HCT116 (cell line): ENCODE measurements around the gene CDK5RAP1. TPM values are rescaled to one million over a fixed set of nuclear protein-coding genes. Genes with fewer than 3 reads are reported as not detected.

Experiments used
- ATAC-seq: fragments of 200-7000 bp; cut with Tn5 transposase; 2 replicates; pipeline ENCODE4 v1.9.1; 2020; ENCODE audit warnings: mild to moderate bottlenecking, moderate library complexity
- BruUV-seq: library from RNA; stranded (reverse); fragments of 400-500 nt; replicated peaks from 2 replicates; lab custom pipeline; 2021; lab: Mats Ljungman, UMichigan
- CTCF ChIA-PET: fragments of 300-600 bp; sonication (Branson Sonifier 250); formaldehyde crosslinking; loops from one replicate; lab custom pipeline; 2021; ENCODE audit warnings: antibody characterized with exemption; lab: Charles Lee
- POLR2A ChIA-PET: fragments of 300-600, 350-600 bp; sonication (Branson Sonifier 250); formaldehyde crosslinking; loops from one replicate; lab custom pipeline; 2021; ENCODE audit warnings: antibody characterized with exemption; lab: Charles Lee
- RAD21 ChIA-PET, 2 experiments: fragments of 300-600 bp; sonication (Branson Sonifier 250); formaldehyde crosslinking; loops; one replicate each; lab custom pipeline; 2023; ENCODE audit warnings: low total read pairs in 2 of 2; ENCODE audit not compliant: uncharacterized antibody in 2 of 2, unreplicated experiment in 2 of 2, low non-redundant PET in 1 of 2; lab: Charles Lee
- DNase-seq: peaks from one replicate; pipeline ENCODE4 v3.0.0-alpha.2; 2010; ENCODE audit warnings: low read depth, low spot score
- H2AFZ ChIP-seq: fragments of 200-600 bp; shearing (Covaris generic), sonication (generic); 2 replicates; pipeline ENCODE4 v1.6.1; 2017; ENCODE audit warnings: low read depth, mixed run types, mixed read lengths, antibody characterized with exemption, low read length; ENCODE audit not compliant: poor library complexity, severe bottlenecking
- H3K27ac ChIP-seq: 2 replicates; pipeline ENCODE4 v1.5.1; 2012; ENCODE audit warnings: low read depth, low read length
- H3K27me3 ChIP-seq: fragments of 200-600 bp; sonication (generic); 2 replicates; pipeline ENCODE4 v1.6.1; 2016; ENCODE audit warnings: mixed run types, low read length, mixed read lengths; ENCODE audit not compliant: insufficient read depth
- H3K36me3 ChIP-seq, 2 experiments: fragments of 200-500 bp in 1 of 2; fragments of 200-600 bp in 1 of 2; sonication (Bioruptor generic) in 1 of 2; sonication (generic) in 1 of 2; 2 replicates each; pipeline versions ENCODE4 v1.5.1 to v1.6.1; 2014 to 2016; ENCODE audit warnings: low read length in 2 of 2, inconsistent platforms in 1 of 2, mixed read lengths in 1 of 2, mixed run types in 1 of 2; ENCODE audit not compliant: insufficient read depth in 2 of 2, control insufficient read depth in 1 of 2
- H3K4me1 ChIP-seq, 2 experiments: fragments of 200-600 bp in 1 of 2; sonication (generic) in 1 of 2; 2 replicates each; pipeline versions ENCODE4 v1.5.1 to v1.6.1; 2012 to 2017; ENCODE audit warnings: low read length in 2 of 2, inconsistent platforms in 1 of 2, mild to moderate bottlenecking in 1 of 2, mixed read lengths in 1 of 2, mixed run types in 1 of 2, moderate library complexity in 1 of 2; ENCODE audit not compliant: insufficient read depth in 2 of 2, control insufficient read depth in 1 of 2
- H3K4me2 ChIP-seq: fragments of 200-600 bp; sonication (generic); 2 replicates; pipeline ENCODE4 v1.6.1; 2017; ENCODE audit warnings: mixed run types, low read length, mixed read lengths
- H3K4me3 ChIP-seq, 2 experiments: fragments of 200-600 bp in 1 of 2; sonication (generic) in 1 of 2; replicated peaks in 1 of 2; 2 replicates each; pipeline ENCODE4 v1.5.1; 2011 to 2016; ENCODE audit warnings: low read length in 2 of 2, control low read depth in 1 of 2, low read depth in 1 of 2, mild to moderate bottlenecking in 1 of 2, mixed read lengths in 1 of 2, mixed run types in 1 of 2
- H3K79me2 ChIP-seq: fragments of 200-600 bp; sonication (generic); 2 replicates; pipeline ENCODE4 v1.6.1; 2017; ENCODE audit warnings: mild to moderate bottlenecking, mixed run types, low read length, moderate library complexity, mixed read lengths; ENCODE audit not compliant: insufficient read depth
- H3K9ac ChIP-seq: fragments of 200-600 bp; sonication (generic); 2 replicates; pipeline ENCODE4 v1.6.1; 2016; ENCODE audit warnings: low read length, mixed read lengths
- H3K9me2 ChIP-seq: fragments of 200-600 bp; sonication (generic), shearing (Covaris generic); 2 replicates; pipeline ENCODE4 v1.6.1; 2017; ENCODE audit warnings: mixed run types, mild to moderate bottlenecking, moderate library complexity; ENCODE audit not compliant: insufficient read depth
- H3K9me3 ChIP-seq, 2 experiments: fragments of 200-500 bp in 1 of 2; fragments of 200-600 bp in 1 of 2; sonication (Bioruptor generic) in 1 of 2; sonication (generic) in 1 of 2; 2 replicates each; pipeline ENCODE4 v1.6.1; 2014 to 2017; ENCODE audit warnings: low read length in 2 of 2, mixed read lengths in 2 of 2, inconsistent platforms in 1 of 2, low read depth in 1 of 2, mild to moderate bottlenecking in 1 of 2, mixed run types in 1 of 2, moderate library complexity in 1 of 2; ENCODE audit not compliant: control insufficient read depth in 1 of 2, insufficient read depth in 1 of 2
- H4K20me1 ChIP-seq: fragments of 200-600 bp; sonication (generic), shearing (Covaris generic); 2 replicates; pipeline ENCODE4 v1.6.1; 2017; ENCODE audit warnings: mixed run types, mild to moderate bottlenecking, moderate library complexity; ENCODE audit not compliant: insufficient read depth
- CBX3 ChIP-seq: IDR thresholded peaks from 2 replicates; pipeline ENCODE4 v1.6.1; 2012; ENCODE audit warnings: low read depth
- CEBPB ChIP-seq: IDR thresholded peaks from 2 replicates; pipeline ENCODE4 v1.6.1; 2012; ENCODE audit warnings: low read depth
- EGR1 ChIP-seq: IDR thresholded peaks from 2 replicates; pipeline ENCODE4 v1.6.1; 2012; ENCODE audit warnings: low read depth
- FOSL1 ChIP-seq: IDR thresholded peaks from 2 replicates; pipeline ENCODE4 v1.6.1; 2012; ENCODE audit warnings: low read depth
- JUND ChIP-seq: IDR thresholded peaks from 2 replicates; pipeline ENCODE4 v1.6.1; 2012
- POLR2A ChIP-seq: IDR thresholded peaks from 2 replicates; pipeline ENCODE4 v1.7.0; 2011; ENCODE audit warnings: borderline replicate concordance; ENCODE audit not compliant: insufficient read depth, insufficient read length; ENCODE audit errors: extremely low read depth
- POLR2AphosphoS5 ChIP-seq: IDR thresholded peaks from 2 replicates; pipeline ENCODE4 v1.6.1; 2011; ENCODE audit warnings: mild to moderate bottlenecking, low read depth, low read length, moderate library complexity
- RAD21 ChIP-seq: IDR thresholded peaks from 2 replicates; pipeline ENCODE4 v1.6.1; 2012; ENCODE audit warnings: low read depth, mild to moderate bottlenecking
- SIN3A ChIP-seq: IDR thresholded peaks from 2 replicates; pipeline ENCODE4 v1.6.1; 2012; ENCODE audit warnings: low read depth
- SP1 ChIP-seq: IDR thresholded peaks from 2 replicates; pipeline ENCODE4 v1.6.1; 2012; ENCODE audit warnings: low read depth
- YY1 ChIP-seq: IDR thresholded peaks from 2 replicates; pipeline ENCODE4 v1.6.1; 2011; ENCODE audit warnings: low read length, low read depth, moderate library complexity, mild to moderate bottlenecking; ENCODE audit not compliant: insufficient replicate concordance; ENCODE audit errors: extremely low read depth
- ZFX ChIP-seq: fragments of 450-650 bp; IDR thresholded peaks from 2 replicates; pipeline ENCODE4 v1.6.1; 2017
- intact Hi-C: fragments of 100-400 bp; cut with micrococcal nuclease; formaldehyde crosslinking; loops from 2 replicates; pipeline ENCODE4 v1.10.0; 2022
- total RNA-seq: library from RNA; stranded (reverse); gene quantifications from one replicate; pipeline ENCODE4 v1.2.1, GENCODE V29; 2021; ENCODE audit not compliant: unreplicated experiment
- TF ChIP-seq, protein P1 (sequence below), 3 experiments: fragments of 200-600 bp in 1 of 3; sonication (generic) in 1 of 3; IDR thresholded peaks in 2 of 3; conservative IDR thresholded peaks in 1 of 3; 2 replicates each; pipeline ENCODE4 v1.5.1; 2012 to 2017; ENCODE audit warnings: low read depth in 2 of 3, low read length in 2 of 3, antibody characterized with exemption in 1 of 3, borderline replicate concordance in 1 of 3, control low read depth in 1 of 3, mild to moderate bottlenecking in 1 of 3, mixed read lengths in 1 of 3, mixed run types in 1 of 3, moderate library complexity in 1 of 3; ENCODE audit not compliant: insufficient read depth in 1 of 3
- TF ChIP-seq, protein P2 (sequence below): IDR thresholded peaks from 2 replicates; pipeline ENCODE4 v1.6.1; 2012
- TF ChIP-seq, protein P3 (sequence below): IDR thresholded peaks from 2 replicates; pipeline ENCODE4 v1.6.1; 2012; ENCODE audit warnings: low read depth
- TF ChIP-seq, protein P4 (sequence below): IDR thresholded peaks from 2 replicates; pipeline ENCODE4 v1.6.1; 2011; ENCODE audit warnings: mild to moderate bottlenecking, low read length, moderate library complexity; ENCODE audit not compliant: insufficient replicate concordance; ENCODE audit errors: extremely low read depth
- TF ChIP-seq, protein P5 (sequence below): IDR thresholded peaks from 2 replicates; pipeline ENCODE4 v1.6.1; 2012

Gene CDK5RAP1
- total RNA-seq, 1 experiment from 2014 or later: 41.4 TPM

DNA sequence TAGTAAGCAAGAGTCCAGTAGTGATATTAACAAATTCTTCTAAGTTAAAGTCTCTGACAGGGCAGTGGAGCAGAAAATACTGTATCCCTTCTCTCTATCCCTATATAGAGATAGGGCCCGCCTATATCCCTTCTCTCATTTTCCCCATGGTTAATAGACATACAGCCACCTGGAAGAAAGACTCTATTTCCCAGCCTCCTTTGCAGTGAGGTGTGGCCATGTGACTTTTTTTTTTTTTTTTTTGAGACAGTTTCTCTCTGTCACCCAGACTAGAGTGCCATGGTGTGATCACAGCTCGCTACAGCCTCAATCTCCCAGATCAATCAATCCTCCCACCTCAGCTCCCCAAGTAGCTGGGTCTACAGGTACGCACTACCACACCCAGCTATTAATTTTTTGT is 16.7 kb upstream of the CDK5RAP1 start:
- no peaks in the 10 kb centered on the region for H3K79me2 ChIP-seq
- no peak for TF ChIP-seq POLR2A
- TF ChIP-seq, protein P1, sequence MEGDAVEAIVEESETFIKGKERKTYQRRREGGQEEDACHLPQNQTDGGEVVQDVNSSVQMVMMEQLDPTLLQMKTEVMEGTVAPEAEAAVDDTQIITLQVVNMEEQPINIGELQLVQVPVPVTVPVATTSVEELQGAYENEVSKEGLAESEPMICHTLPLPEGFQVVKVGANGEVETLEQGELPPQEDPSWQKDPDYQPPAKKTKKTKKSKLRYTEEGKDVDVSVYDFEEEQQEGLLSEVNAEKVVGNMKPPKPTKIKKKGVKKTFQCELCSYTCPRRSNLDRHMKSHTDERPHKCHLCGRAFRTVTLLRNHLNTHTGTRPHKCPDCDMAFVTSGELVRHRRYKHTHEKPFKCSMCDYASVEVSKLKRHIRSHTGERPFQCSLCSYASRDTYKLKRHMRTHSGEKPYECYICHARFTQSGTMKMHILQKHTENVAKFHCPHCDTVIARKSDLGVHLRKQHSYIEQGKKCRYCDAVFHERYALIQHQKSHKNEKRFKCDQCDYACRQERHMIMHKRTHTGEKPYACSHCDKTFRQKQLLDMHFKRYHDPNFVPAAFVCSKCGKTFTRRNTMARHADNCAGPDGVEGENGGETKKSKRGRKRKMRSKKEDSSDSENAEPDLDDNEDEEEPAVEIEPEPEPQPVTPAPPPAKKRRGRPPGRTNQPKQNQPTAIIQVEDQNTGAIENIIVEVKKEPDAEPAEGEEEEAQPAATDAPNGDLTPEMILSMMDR (IDR thresholded peaks at IDR 0.05 in 2 of 3, conservative IDR thresholded peaks at IDR 0.05 in 1 of 3; ENCODE audit: borderline replicate concordance in 1 of 3, insufficient read depth in 1 of 3, low read depth in 2 of 3, low read length in 2 of 3): no peak
- TF ChIP-seq, protein P2, sequence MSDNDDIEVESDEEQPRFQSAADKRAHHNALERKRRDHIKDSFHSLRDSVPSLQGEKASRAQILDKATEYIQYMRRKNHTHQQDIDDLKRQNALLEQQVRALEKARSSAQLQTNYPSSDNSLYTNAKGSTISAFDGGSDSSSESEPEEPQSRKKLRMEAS: no peak
- no peak for TF ChIP-seq CBX3
- TF ChIP-seq, protein P3, sequence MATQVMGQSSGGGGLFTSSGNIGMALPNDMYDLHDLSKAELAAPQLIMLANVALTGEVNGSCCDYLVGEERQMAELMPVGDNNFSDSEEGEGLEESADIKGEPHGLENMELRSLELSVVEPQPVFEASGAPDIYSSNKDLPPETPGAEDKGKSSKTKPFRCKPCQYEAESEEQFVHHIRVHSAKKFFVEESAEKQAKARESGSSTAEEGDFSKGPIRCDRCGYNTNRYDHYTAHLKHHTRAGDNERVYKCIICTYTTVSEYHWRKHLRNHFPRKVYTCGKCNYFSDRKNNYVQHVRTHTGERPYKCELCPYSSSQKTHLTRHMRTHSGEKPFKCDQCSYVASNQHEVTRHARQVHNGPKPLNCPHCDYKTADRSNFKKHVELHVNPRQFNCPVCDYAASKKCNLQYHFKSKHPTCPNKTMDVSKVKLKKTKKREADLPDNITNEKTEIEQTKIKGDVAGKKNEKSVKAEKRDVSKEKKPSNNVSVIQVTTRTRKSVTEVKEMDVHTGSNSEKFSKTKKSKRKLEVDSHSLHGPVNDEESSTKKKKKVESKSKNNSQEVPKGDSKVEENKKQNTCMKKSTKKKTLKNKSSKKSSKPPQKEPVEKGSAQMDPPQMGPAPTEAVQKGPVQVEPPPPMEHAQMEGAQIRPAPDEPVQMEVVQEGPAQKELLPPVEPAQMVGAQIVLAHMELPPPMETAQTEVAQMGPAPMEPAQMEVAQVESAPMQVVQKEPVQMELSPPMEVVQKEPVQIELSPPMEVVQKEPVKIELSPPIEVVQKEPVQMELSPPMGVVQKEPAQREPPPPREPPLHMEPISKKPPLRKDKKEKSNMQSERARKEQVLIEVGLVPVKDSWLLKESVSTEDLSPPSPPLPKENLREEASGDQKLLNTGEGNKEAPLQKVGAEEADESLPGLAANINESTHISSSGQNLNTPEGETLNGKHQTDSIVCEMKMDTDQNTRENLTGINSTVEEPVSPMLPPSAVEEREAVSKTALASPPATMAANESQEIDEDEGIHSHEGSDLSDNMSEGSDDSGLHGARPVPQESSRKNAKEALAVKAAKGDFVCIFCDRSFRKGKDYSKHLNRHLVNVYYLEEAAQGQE: no peak
- no peak for TF ChIP-seq ZFX
- TF ChIP-seq, protein P4, sequence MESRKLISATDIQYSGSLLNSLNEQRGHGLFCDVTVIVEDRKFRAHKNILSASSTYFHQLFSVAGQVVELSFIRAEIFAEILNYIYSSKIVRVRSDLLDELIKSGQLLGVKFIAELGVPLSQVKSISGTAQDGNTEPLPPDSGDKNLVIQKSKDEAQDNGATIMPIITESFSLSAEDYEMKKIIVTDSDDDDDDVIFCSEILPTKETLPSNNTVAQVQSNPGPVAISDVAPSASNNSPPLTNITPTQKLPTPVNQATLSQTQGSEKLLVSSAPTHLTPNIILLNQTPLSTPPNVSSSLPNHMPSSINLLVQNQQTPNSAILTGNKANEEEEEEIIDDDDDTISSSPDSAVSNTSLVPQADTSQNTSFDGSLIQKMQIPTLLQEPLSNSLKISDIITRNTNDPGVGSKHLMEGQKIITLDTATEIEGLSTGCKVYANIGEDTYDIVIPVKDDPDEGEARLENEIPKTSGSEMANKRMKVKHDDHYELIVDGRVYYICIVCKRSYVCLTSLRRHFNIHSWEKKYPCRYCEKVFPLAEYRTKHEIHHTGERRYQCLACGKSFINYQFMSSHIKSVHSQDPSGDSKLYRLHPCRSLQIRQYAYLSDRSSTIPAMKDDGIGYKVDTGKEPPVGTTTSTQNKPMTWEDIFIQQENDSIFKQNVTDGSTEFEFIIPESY: no peak
- TF ChIP-seq SP1: no peak
- TF ChIP-seq FOSL1: no peak
- TF ChIP-seq CEBPB: no peak
- TF ChIP-seq, protein P5, sequence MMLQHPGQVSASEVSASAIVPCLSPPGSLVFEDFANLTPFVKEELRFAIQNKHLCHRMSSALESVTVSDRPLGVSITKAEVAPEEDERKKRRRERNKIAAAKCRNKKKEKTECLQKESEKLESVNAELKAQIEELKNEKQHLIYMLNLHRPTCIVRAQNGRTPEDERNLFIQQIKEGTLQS: no peak
- no peak for TF ChIP-seq POLR2AphosphoS5
- no peak for TF ChIP-seq SIN3A
- no peak for TF ChIP-seq RAD21
- TF ChIP-seq YY1: no peak
- no peak for TF ChIP-seq JUND
- TF ChIP-seq EGR1: no peak
- TF ChIP-seq, all 23 proteins: peak for 0
- BruUV-seq: no TSS peak
- DNase-seq (no peak), ATAC-seq (no peak; the same call in 1 of the 2 replicates)
- no peak overlapping the region for H3K4me3 ChIP-seq
- no peaks in the 10 kb centered on the region for H3K9me2 ChIP-seq
- ChIA-PET CTCF (no interaction called here), RAD21 (no interaction called here), POLR2A (no interaction called here)
- H3K9me3 ChIP-seq: no peaks in the 10 kb centered on the region
- H2AFZ ChIP-seq: no peak overlapping the region
- H3K4me2 ChIP-seq: no peak overlapping the region
- H3K9ac ChIP-seq: no peak overlapping the region
- peaks cover 10 to 19% of the 10 kb centered on the region in 2 experiments for H3K4me1 ChIP-seq
- no peaks in the 10 kb centered on the region for H3K27me3 ChIP-seq
- no peaks in the 10 kb centered on the region for H3K36me3 ChIP-seq
- no peaks in the 10 kb centered on the region for H4K20me1 ChIP-seq
- intact Hi-C loops: no loop called here
- H3K27ac ChIP-seq: no peak overlapping the region
